ENCODE results near the gene IFNK. TPM values are rescaled to one million over a fixed set of nuclear protein-coding genes. Genes with fewer than 3 reads are reported as not detected.

The IFNK gene
- total RNA-seq, 1 experiment from 2014 or later: not detected

DNA sequence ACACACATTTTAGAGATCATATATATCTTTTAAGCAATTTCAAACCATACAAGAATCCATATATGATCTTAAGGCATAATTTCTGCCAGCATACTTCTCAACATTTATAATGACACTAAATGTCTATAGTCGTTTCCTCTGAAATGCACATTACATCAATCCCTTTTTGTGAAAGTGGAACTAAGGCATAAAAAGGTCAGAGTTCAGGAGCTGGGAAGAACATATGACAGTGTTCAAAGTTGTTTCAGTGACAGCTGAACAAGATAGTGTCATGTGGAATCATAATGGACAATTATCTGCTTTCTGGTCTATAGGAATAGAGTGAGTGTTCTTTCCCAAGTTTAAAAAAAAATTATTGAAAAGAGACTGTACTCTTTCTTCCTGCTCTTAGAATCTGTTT, 8.0 kb downstream of the IFNK start:
- POLR2A ChIA-PET (ENCODE audit: unreplicated experiment): no interaction called here
- Histone ChIP-seq H3K4me2 (ENCODE audit: low read length) (no peak overlapping the region), H3K9ac (ENCODE audit: low read length) (no peak overlapping the region), H3K27ac (ENCODE audit: low read length) (no peak overlapping the region), H3F3A (ENCODE audit: low read length, unreplicated experiment) (no peaks in the 10 kb centered on the region), H3K4me3 (ENCODE audit: low read length) (no peak overlapping the region), H3K36me3 (ENCODE audit: low read depth, low read length) (no peaks in the 10 kb centered on the region), H3K9me2 (replicated peaks; ENCODE audit: low read length) (no peaks in the 10 kb centered on the region), H3K4me1 (ENCODE audit: insufficient read depth, low read length) (no peaks in the 10 kb centered on the region), H3K27me3 (ENCODE audit: low read length) (no peaks in the 10 kb centered on the region), H2AFZ (ENCODE audit: low read length) (no peak overlapping the region), H4K20me1 (ENCODE audit: low read length) (no peaks in the 10 kb centered on the region), H3K9me3 (ENCODE audit: low read length) (no peaks in the 10 kb centered on the region), H3K79me2 (ENCODE audit: low read length) (no peaks in the 10 kb centered on the region)
- CTCF ChIA-PET: no interaction called here
- no peak for ATAC-seq
- TF ChIP-seq EZH2phosphoT487 (IDR thresholded peaks at IDR 0.05; ENCODE audit: borderline replicate concordance, low read length): no peak
- TF ChIP-seq, protein P1, sequence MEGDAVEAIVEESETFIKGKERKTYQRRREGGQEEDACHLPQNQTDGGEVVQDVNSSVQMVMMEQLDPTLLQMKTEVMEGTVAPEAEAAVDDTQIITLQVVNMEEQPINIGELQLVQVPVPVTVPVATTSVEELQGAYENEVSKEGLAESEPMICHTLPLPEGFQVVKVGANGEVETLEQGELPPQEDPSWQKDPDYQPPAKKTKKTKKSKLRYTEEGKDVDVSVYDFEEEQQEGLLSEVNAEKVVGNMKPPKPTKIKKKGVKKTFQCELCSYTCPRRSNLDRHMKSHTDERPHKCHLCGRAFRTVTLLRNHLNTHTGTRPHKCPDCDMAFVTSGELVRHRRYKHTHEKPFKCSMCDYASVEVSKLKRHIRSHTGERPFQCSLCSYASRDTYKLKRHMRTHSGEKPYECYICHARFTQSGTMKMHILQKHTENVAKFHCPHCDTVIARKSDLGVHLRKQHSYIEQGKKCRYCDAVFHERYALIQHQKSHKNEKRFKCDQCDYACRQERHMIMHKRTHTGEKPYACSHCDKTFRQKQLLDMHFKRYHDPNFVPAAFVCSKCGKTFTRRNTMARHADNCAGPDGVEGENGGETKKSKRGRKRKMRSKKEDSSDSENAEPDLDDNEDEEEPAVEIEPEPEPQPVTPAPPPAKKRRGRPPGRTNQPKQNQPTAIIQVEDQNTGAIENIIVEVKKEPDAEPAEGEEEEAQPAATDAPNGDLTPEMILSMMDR (conservative IDR thresholded peaks at IDR 0.05; ENCODE audit: low read depth, low read length): no peak
- no peak for TF ChIP-seq EZH2 (IDR thresholded peaks at IDR 0.05; ENCODE audit: low read length, unreplicated experiment)
- intact Hi-C loops (cut with micrococcal nuclease): no loop called here
- no TSS peak for BruUV-seq (replicated peaks)
- DNase-seq: no peak

DNA sequence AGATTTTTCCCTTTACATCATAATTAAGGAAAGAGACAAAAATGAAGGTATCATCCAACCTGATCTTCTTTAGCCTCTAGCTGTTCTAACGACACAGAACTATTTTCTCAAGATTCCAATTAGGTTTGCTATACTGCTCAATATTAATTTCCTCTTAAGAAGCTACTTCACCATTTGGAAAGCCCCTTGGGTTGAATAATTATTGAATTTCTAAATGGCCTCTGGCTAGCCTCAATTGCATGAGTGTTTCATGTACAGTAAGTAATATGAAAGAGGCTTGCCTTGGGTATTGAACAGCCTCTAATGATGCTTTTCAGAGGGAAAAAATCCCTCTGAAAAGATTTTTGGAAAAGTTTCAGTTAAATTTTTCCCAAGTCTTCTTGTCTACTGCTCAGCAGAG, 9.2 kb downstream of the IFNK start:
- no peak for ATAC-seq
- Histone ChIP-seq H3K4me3 (ENCODE audit: low read length) (no peak overlapping the region), H3K4me1 (ENCODE audit: insufficient read depth, low read length) (no peaks in the 10 kb centered on the region), H3K36me3 (ENCODE audit: low read depth, low read length) (no peaks in the 10 kb centered on the region), H3K27me3 (ENCODE audit: low read length) (no peaks in the 10 kb centered on the region), H4K20me1 (ENCODE audit: low read length) (no peaks in the 10 kb centered on the region), H3K9me2 (replicated peaks; ENCODE audit: low read length) (no peaks in the 10 kb centered on the region), H3F3A (ENCODE audit: low read length, unreplicated experiment) (no peaks in the 10 kb centered on the region), H3K9ac (ENCODE audit: low read length) (no peak overlapping the region), H3K79me2 (ENCODE audit: low read length) (no peaks in the 10 kb centered on the region), H2AFZ (ENCODE audit: low read length) (no peak overlapping the region), H3K4me2 (ENCODE audit: low read length) (no peak overlapping the region), H3K9me3 (ENCODE audit: low read length) (no peaks in the 10 kb centered on the region), H3K27ac (ENCODE audit: low read length) (no peak overlapping the region)
- no peak for DNase-seq
- intact Hi-C loops (cut with micrococcal nuclease): no loop called here
- CTCF ChIA-PET: no interaction called here
- no TSS peak for BruUV-seq (replicated peaks)
- POLR2A ChIA-PET (ENCODE audit: unreplicated experiment): interaction anchor here (0.7 kb wide), 1 partner anchor 223 kb away, joined by 4 read pairs; no protein-coding TSS in a partner anchor
- TF ChIP-seq EZH2phosphoT487 (IDR thresholded peaks at IDR 0.05; ENCODE audit: borderline replicate concordance, low read length) (no peak), EZH2 (IDR thresholded peaks at IDR 0.05; ENCODE audit: low read length, unreplicated experiment) (no peak)
- TF ChIP-seq, protein P1 (conservative IDR thresholded peaks at IDR 0.05; ENCODE audit: low read depth, low read length): no peak

DNA sequence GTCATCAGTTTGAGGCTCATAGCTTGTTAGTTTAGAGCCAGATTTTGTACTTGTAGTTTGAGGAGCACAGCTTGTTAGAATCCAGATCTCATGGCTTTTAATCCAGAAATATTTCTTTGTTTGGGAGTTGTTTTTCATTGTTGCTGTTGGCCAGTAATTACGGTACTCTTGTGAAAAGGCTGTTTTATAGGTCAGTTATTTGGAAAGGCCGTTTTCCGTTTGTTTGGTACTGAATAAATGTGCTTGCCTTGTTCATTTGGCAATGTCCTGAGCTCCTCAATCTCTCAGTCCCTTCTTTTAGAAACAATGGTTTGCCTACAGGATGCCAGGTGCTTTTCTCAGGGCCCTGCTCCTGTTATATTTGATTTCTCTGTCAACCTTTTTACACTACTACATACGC, 10.0 kb downstream of the IFNK start:
- ATAC-seq (no peak), DNase-seq (no peak)
- H3K9ac ChIP-seq (ENCODE audit: low read length): no peak overlapping the region
- H3K9me3 ChIP-seq (ENCODE audit: low read length): no peaks in the 10 kb centered on the region
- no peaks in the 10 kb centered on the region for H3K27me3 ChIP-seq (ENCODE audit: low read length)
- H3K27ac ChIP-seq (ENCODE audit: low read length): no peak overlapping the region
- no peak overlapping the region for H3K4me3 ChIP-seq (ENCODE audit: low read length)
- POLR2A ChIA-PET (ENCODE audit: unreplicated experiment): no interaction called here
- intact Hi-C loops (cut with micrococcal nuclease): no loop called here
- H3K4me2 ChIP-seq (ENCODE audit: low read length): no peak overlapping the region
- H3K36me3 ChIP-seq (ENCODE audit: low read depth, low read length): no peaks in the 10 kb centered on the region
- CTCF ChIA-PET: no interaction called here
- peaks cover 7% of the 10 kb centered on the region; the same call in 1 of the 2 replicates for H3K4me1 ChIP-seq (ENCODE audit: insufficient read depth, low read length)
- BruUV-seq (replicated peaks): no TSS peak
- no peak for TF ChIP-seq EZH2 (IDR thresholded peaks at IDR 0.05; ENCODE audit: low read length, unreplicated experiment)
- TF ChIP-seq, protein P1 (conservative IDR thresholded peaks at IDR 0.05; ENCODE audit: low read depth, low read length): no peak
- no peak for TF ChIP-seq EZH2phosphoT487 (IDR thresholded peaks at IDR 0.05; ENCODE audit: borderline replicate concordance, low read length)
- no peaks in the 10 kb centered on the region for H3K79me2 ChIP-seq (ENCODE audit: low read length)
- H4K20me1 ChIP-seq (ENCODE audit: low read length): no peaks in the 10 kb centered on the region
- H3K9me2 ChIP-seq (replicated peaks; ENCODE audit: low read length): no peaks in the 10 kb centered on the region
- H2AFZ ChIP-seq (ENCODE audit: low read length): no peak overlapping the region
- no peaks in the 10 kb centered on the region for H3F3A ChIP-seq (ENCODE audit: low read length, unreplicated experiment)

Measured in PC-3 (cell line).